GM19351 (cell line): ENCODE data around the gene NOD1.
"Not testable (repeated sequence)": the region's sequence is repeated elsewhere in the genome, so short reads cannot be mapped to it uniquely, and the experiment has no call there.

Experiments
- ATAC-seq: cut with Tn5 transposase; IDR thresholded peaks from one replicate; pipeline ENCODE4 v1.9.1; 2021; ENCODE audit warnings: mild to moderate bottlenecking, moderate library complexity; ENCODE audit not compliant: unreplicated experiment

Gene NOD1

DNA sequence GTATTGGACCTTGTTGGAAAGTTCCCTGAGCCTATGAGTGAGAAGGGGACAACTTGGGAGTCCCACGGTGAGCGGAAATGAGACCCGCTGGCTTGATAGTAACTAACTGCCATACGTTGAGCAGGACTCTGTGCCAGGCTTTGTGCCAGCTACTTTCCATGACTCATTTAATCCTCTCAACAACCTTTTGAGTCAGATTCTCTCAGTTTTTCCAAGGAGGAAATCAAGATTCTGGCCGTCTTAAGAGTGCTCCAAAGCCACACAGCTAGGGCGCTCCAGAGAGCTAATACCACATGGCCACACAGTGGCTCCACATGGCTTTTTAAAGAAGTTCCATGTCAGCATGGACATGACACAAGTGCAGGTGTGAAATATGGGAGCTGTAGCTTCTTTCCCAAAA lies 55.7 kb downstream of the NOD1 start:
- ATAC-seq = no peak

DNA sequence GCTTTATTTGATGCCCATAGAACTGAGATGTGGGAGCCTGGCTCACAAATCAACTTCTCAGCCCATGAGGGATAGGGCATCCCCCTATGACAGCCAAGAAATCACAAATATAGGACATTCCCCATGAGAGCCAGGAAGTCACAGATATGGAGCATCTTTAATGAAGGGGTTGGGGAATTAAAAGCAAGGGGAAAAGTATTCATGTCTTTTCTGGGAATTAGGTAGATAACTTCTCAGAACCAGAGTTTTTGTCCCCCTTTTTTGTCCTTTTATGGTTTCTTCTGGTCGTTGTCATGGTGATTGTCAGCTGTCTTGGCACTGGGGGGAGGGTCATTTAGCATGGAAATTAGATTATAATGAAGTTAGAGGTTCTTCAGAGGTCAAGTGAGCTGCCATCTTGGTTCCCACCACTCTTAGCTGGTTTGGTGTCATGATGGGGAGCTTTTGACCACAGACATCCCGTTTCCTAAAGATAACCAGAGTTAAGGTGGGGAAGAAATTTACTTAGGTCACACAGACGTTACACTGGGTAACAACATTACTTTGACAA lies 56.9 kb downstream of the NOD1 start:
- no peak for ATAC-seq

DNA sequence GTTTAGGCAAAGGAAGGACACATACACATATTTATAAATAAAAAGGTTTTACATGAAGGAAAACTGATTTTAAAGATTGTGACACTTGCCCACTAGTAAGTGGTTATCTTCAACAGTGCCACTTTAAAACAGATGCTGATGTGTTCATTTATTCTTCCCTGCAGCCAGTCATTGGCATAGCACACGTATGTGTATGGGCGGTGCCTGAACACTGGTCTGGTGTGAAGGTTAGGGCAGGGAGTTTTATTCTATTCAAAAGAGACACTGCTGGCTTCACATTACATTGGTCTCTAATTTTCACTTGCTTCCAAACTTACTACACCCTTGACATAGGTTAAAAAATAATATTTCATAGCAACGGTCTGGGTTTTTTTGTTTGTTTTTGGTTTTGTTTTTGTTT lies 57.9 kb downstream of the NOD1 start:
- no peak for ATAC-seq

DNA sequence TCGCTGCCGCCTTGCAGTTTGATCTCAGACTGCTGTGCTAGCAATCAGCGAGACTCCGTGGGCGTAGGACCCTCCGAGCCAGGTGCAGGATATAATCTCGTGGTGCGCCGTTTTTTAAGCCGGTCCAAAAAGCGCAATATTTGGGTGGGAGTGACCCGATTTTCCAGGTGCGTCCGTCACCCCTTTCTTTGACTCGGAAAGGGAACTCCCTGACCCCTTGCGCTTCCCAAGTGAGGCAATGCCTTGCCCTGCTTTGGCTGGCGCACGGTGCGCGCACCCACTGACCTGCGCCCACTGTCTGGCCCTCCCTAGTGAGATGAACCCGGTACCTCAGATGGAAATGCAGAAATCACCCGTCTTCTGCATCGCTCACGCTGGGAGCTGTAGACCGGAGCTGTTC lies 58.5 kb downstream of the NOD1 start:
- ATAC-seq = not testable (repeated sequence)

DNA sequence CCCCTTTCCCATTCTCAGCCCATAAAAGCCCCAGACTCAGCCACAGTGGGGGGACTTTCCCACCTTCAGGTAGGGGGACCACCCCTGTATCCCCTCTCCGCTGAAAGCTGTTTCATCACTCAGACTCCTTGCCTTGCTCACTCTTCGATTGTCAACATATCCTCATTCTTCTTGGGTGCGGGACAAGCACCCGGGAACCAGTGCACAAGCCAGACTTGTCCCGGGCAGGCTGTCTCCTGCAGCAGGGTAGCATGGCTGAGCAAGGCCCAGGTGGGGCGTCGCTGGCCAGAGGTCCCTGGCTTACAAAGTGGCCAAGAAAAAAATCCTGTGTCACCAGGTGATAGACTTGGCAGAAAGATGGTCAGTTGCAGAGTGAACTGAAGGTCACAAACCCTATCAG lies 64.7 kb downstream of the NOD1 start:
- no peak for ATAC-seq

DNA sequence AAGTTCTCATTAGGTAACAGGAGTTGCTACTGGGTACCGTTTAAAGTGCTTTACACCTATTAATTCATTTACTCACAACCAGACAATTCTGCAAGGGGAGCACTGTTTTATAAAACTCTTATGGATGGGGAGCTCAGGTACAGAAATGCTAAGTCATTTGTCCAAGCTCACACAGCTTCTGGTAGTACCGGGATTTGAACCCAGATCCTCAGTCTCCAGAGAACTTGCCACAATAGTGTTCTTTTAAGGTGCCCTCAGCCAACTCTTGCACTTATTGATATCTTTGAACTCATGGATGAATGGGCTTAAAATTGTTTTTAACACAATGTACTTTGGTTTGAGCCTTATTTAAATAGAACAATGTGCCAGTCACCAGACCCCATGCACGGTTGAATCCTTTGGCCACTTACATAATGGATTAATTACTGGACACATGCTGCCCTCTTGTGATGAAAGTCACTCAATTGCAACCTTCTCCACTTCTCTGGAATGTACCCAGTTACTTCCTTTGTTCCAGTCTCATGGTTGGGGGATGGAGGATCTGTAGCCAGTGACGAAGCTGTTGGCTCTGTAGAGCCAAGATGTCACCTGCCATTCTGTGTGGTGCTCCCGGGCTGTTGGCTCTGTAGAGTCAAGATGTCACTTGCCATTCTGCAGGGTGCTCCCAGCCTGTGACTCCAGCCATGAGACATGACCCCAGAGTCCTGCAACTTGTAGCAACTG lies 65.6 kb downstream of the NOD1 start:
- ATAC-seq = no peak

DNA sequence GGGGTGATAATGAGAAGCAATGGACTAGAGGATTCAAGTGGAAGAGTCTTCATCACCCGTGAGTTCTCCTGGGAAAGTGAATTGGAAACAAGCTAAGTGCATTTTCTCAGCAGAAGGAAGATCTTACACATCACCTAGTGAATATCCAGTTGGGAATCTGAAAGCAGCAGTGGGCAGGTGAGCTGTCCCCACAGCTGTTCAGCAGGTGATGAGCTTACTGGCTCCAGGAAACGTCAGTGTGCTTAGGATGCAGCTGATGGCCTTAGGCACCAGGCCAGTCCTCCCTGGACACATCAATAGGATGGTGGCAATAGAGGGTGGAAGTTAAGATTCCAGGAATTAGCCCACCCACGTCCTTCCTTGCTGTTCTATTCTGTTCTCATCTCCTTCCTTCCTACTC lies 66.7 kb downstream of the NOD1 start:
- no peak for ATAC-seq

DNA sequence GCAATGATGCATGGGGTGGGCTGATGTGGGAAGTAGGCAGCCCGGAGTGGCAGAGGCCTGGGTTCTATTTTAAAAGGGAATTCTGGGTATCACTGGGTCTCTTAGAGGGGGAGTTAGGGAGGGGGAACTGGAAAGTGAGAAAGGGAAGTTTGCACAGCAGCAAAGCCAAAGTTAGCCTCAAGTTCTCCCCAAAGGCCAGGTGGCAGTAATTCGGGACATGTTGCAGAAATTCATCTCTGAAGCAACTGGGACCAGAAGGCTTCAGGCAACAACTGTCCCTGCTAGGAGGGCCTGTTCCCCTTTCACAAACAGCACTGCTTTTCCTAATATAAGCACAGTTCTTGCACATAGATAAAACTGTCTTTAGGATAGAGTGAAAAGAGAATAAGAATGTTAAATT lies 67.4 kb downstream of the NOD1 start:
- no peak for ATAC-seq

DNA sequence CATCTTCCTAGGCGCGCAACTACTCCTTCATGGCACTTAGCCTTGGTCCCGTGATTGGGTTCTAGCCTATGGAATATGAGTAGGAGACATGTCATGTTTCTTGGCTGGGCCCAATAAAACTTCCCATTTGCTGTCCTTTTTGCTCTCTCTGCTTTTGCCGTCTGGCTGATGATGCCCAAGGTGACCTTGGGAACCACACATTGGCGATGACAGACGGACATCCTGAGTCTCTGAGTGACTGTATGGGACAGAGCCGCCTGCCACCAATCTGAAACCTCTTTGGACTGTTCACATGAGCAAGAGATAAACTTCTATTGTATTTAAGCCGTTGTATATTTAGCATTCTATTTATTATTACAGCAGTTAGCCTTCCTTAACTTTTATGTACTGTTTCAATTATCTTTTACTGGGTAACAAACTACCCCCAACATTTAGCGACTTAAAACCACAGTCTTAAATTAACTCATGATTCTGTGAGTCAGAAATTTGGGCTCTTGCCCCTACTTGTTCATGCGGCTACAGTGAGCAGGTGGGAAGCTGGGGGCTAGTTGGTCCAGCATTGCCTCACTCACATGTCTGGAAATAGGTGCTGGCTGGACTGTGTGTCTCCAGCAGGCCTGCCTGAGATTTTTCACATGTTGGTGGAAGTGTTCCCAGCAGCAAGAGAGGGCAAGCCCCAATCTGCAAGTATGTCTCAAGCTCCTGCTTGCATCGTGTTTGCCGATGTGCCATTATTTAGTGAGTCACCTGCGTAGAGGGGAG lies 71.7 kb downstream of the NOD1 start:
- no peak for ATAC-seq

DNA sequence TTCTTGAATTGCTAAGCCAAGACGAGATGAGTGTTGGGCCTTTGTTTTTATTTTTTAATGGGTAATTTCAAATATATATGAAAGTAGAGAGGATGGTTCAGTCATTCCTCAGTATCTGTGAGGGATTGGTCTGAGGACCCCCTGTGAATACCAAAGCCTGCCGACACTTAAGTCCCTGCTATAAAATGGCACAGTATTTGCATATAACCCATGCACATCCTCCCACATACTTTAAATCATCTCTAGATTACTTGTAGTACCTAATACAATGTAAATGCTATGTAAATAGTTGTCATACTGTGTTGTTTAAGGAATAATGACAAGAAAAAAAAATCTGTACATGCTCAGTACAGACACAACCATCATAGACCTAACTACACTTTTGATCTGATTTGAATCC lies 73.4 kb downstream of the NOD1 start:
- no peak for ATAC-seq

DNA sequence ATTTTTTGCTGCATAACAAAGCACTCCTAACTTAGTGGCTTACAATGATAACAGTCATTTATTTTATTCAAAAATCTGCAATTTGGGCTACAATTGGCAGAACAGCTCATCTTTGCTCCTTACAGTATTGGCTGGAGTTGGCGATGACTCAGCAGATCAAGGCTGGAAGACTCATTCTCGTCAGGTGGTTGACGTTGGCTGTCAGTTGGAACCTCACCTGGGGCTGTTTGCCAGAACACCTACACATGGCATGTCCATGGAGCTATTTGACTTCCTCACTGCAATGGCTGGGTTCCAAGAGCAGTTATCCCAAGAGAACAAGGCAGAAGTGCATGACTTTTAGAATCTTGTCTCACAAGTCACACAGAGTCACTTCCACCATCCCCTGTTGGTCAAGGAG lies 75.1 kb downstream of the NOD1 start:
- ATAC-seq = no peak

DNA sequence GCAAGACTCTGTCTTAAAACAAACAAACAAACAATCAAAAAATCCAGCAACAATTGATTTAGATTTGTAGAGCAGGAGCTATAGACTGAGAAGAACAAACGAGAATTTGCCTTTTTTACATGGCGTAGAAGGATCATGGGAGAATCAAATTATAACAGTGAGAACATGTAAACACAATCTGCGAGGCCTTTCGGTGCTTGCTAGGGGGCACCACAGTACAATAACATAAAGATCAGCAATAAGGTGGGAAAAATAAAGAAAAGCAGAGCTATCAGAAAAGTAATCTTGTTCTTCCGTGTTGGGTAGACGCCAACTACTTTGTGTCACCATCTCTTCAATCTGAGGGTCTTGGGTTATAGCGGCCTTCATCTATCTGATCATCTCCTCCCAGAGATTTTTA lies 82.2 kb downstream of the NOD1 start:
- ATAC-seq = no peak

DNA sequence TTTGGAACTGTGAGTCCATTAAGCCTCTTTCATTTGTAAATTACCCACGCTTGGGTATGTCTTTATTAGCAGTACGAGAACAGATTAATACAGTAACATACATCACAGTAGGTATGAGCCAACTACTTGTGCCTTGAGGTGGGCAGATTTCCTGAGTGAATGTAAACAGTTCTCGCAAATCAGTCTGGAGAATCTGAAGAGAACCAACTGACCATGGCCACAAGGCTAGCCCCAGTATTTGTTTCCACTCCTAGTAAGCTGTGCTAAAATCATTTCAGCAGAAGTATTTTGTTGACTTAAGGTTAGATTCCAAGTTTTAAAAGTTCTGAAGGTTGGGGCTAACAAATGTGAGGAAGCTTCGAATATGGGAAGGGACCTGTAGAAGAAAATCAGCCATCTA lies 82.9 kb downstream of the NOD1 start:
- no peak for ATAC-seq

DNA sequence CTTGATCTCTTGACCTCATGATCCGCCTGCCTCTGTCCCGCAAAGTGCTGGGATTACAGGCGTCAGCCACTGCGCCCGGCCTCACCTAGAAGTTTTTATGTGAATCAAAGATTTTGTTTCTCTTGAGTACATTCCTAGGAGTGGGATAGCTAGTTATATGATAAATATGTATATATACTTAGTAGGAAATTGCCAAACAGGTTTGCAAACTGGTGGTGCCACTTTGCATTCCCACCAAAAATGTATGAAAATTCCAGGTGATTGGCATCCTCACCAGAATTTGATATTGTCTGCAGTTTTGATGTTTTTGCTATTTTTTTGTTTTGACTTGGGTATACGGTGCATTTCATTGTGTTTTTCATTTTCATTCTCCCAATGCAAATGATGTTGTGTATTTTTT lies 86.8 kb downstream of the NOD1 start:
- ATAC-seq = no peak

DNA sequence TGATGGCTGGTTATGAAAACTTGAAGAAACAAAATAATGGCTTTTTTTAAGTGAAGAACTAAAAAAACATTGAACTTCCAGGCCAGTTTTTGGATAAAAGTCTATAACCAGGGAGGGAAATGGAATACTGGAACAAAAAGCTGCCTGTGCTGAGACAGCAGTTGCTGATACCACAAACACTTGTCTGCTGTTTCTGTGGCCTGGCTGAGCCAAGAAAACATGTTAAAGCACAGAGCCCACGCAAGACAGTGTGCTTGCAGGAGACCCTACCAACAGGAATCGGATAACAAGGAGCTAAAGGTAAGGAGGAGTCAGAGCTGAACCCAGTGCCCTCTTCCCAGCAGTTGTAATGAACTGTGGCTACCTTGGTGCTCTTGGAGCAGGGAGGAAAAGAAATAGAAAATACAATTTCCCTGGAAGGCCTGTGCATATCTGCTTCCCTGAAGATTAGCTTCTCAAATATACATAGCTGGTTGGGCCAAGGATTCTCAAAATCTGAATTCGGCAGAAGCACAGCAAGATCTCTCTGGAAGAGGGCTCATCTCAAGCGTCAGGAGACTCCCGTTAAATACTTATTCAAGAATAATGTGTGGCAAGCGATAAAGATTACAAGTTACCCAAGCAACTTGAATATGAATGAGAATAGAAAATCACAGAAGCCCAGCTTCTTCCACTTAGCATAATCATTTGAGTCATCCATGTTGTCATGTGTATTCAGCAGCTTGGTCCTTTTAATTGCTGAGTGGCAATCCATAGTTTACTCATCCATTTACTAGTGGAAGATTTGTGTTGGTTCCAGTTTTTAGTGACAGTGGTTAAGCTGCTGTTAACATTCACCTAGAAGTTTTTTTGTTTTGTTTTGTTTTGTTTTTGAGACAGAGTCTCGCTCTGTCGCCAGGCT lies 87.6 kb downstream of the NOD1 start:
- ATAC-seq = no peak

DNA sequence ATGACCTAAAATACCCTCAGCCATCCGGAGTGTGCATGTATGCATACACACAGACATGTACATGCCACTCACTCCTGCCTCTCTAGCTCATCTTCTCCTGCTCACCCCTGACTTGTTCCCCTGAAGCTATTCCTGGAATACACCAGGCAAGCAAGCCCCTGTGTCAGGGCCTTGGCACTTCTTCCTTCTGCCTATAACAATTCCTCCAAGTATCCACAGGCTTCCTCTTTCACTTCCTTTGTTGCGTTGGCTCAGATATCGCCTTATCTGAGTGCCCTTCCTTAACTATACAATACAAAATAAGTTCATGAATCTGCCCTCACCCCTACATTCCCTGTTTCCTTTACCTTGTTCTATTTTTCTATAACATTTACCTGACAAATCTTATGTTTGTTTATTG lies 88.8 kb downstream of the NOD1 start:
- ATAC-seq = no peak

DNA sequence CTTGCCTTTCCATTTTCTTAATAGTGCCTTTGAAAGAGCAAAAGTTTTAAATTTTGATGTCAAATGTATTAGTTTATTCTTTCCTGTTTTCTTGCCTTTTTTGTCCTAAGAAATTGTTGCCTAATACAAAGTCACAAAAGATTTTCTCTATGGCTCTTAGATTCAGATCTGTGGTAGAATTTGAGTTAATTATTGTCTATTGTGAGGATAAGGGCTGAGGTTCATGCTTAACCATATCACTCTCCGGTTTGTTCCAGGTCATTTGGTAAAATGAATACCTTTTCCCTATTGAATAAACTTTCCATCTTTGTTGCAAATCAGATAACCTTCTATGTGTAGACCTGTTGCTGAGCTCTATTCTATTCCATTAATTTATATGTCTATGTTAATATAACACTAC lies 96.0 kb downstream of the NOD1 start:
- no peak for ATAC-seq

DNA sequence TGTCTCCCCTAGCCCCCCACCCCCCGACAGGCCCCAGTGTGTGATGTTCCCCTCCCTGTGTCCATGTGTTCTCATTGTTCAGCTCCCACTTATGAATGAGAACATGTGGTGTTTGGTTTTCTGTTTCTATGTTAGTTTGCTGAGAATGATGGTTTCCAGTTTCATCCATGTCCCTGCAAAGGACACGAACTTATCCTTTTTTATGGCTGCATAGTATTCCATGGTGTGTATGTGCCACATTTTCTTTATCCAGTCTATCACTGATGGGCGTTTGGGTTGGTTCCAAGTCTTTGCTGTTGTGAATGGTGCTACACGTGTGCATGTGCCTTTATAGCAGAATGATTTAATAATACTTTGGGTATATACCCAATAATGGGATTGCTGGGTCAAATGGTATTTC lies 97.8 kb downstream of the NOD1 start:
- not testable (repeated sequence) for ATAC-seq

DNA sequence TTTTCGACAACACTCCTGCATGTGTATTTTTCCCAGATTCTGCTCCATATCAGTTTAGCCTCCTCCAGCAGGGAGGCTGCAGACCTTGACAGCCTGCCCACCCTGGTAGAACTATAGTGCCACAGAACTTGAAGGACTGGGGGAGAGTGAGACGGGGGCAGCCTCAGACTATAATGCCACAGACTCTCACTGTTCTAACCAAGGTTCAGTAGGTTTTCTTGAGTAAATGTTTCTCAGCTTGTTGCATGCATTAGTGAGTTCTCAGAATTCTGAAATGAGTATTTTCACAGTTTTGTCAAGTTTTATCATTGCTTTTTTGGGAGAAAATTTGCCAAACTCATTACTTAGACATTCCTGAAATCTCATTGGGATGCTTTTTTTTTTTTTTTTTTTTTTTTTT lies 98.3 kb downstream of the NOD1 start:
- ATAC-seq = no peak

DNA sequence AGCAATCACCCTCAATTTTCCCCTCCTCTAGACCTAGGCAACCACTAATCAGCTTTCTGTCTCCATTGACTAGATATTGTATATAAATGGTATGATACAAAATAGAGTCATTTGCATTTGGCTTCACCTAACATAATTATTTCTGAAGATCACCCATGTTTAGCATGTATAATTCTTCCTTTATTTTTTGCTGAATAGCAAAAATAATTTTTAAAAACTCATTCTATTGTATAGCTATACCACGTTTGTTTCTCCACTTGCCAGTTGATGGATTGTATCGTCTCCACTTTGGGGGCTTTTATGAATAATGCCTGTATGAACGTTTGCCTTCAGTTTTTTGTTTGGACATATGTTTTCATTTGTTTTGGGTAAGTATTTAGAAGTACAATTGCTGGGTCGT lies 98.8 kb downstream of the NOD1 start:
- ATAC-seq = no peak

DNA sequence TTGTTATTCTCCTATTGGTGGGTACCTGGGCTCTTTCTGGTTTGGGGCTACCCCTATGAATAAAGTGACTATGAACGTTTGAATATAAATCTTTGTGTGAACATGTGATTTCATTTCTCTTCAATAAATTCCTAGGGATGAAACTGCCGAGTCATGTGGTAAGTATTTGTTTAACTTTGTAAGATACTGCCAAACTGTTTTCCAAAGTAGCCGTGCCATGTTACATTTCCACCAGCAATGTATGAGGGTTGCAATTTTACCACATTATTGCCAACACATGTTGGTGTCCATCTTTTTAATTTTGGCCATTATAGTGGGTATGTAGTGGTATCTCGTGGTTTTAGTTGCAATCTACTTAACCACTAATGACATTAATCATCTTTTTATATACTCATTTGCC lies 99.5 kb downstream of the NOD1 start:
- no peak for ATAC-seq
